ENCODE results near the gene MIOS.

- no peak for TF ChIP-seq CTCF (conservative IDR thresholded peaks at IDR 0.05; ENCODE audit: low read depth, low read length)
- no peak for TF ChIP-seq POLR2A (IDR thresholded peaks at IDR 0.05; ENCODE audit: low read depth, low read length)
- TF ChIP-seq SMC3 (IDR thresholded peaks at IDR 0.05; ENCODE audit: low read depth, low read length), result no peak
- TF ChIP-seq NFE2L2 (IDR thresholded peaks at IDR 0.05; ENCODE audit: low read depth, low read length), result no peak
- no peak for TF ChIP-seq RFX5 (IDR thresholded peaks at IDR 0.05; ENCODE audit: low read depth, low read length)
- no peak for TF ChIP-seq RAD21 (IDR thresholded peaks at IDR 0.05; ENCODE audit: low read length)
- no peak for TF ChIP-seq CEBPB (IDR thresholded peaks at IDR 0.05; ENCODE audit: low read depth, low read length)
- TF ChIP-seq USF2 (IDR thresholded peaks at IDR 0.05; ENCODE audit: low read depth, low read length), result no peak
- no peak for TF ChIP-seq CHD1 (IDR thresholded peaks at IDR 0.05; ENCODE audit: low read depth, low read length)
- TF ChIP-seq ELK1 (IDR thresholded peaks at IDR 0.05; ENCODE audit: borderline replicate concordance, low read depth, low read length), result no peak
- TF ChIP-seq MAFK (IDR thresholded peaks at IDR 0.05; ENCODE audit: low read depth, low read length), result no peak
Measured at GRCh38 chr7:7565746-7566650, 686 bp upstream of the MIOS start.
